NCI-H510A (cell line): ENCODE results near the gene NOTCH3.

Source experiments
- DNase-seq: peaks from one replicate; lab custom pipeline; 2025; lab: John Stamatoyannopoulos, UW

Gene NOTCH3

GRCh38 chr19:15235781-15236180, 35.0 kb upstream of the NOTCH3 start:
- no peak for DNase-seq

- no peak for DNase-seq
These were observed 33.8 kb upstream of the NOTCH3 start for GRCh38 chr19:15234431-15235130.

GRCh38 chr19:15231271-15231670, 30.5 kb upstream of the NOTCH3 start:
- no peak for DNase-seq

- no peak for DNase-seq
These were observed 26.5 kb upstream of the NOTCH3 start for GRCh38 chr19:15227261-15227660.

- DNase-seq, result no peak
These were observed 25.0 kb upstream of the NOTCH3 start for GRCh38 chr19:15225760-15226159.

GRCh38 chr19:15223649-15224361, 23.0 kb upstream of the NOTCH3 start:
- no peak for DNase-seq

GRCh38 chr19:15222738-15223648, 22.2 kb upstream of the NOTCH3 start:
- DNase-seq, result peak; percentile 95

- no peak for DNase-seq
These were observed 20.0 kb upstream of the NOTCH3 start for GRCh38 chr19:15220833-15221232.

GRCh38 chr19:15218501-15218900, 17.7 kb upstream of the NOTCH3 start:
- no peak for DNase-seq

- no peak for DNase-seq
These were observed 15.6 kb upstream of the NOTCH3 start for GRCh38 chr19:15216363-15216762.

- DNase-seq, result no peak
These were observed 13.1 kb upstream of the NOTCH3 start for GRCh38 chr19:15213715-15214381.

GRCh38 chr19:15212711-15213110, 11.9 kb upstream of the NOTCH3 start:
- no peak for DNase-seq

- no peak for DNase-seq
These were observed 9.6 kb upstream of the NOTCH3 start for GRCh38 chr19:15210323-15210781.

- DNase-seq, result no peak
These were observed 704 bp upstream of the NOTCH3 start for GRCh38 chr19:15201374-15202023.

GRCh38 chr19:15199661-15200552, 888 bp downstream of the NOTCH3 start:
- no peak for DNase-seq

GRCh38 chr19:15198951-15199660, 1.7 kb downstream of the NOTCH3 start:
- DNase-seq, result no peak

- DNase-seq, result no peak
These were observed 2.9 kb downstream of the NOTCH3 start for GRCh38 chr19:15197942-15198341.

GRCh38 chr19:15197275-15197941, 3.4 kb downstream of the NOTCH3 start:
- no peak for DNase-seq

GRCh38 chr19:15196360-15197005, 4.3 kb downstream of the NOTCH3 start:
- DNase-seq, result no peak
